BLaER1 treated with 17β-estradiol and CSF1 and Interleukin-3, amounts not matched to agents 10 nM and 100 nM (cell line): Measurements from ENCODE around the gene FBXW2.

Source experiments
- H3K27ac ChIP-seq, 11 experiments: shearing (Covaris generic); formaldehyde crosslinking; 2 replicates each; pipeline ENCODE4 v1.8.1; 2022
- H3K27me3 ChIP-seq, 11 experiments: shearing (Covaris generic); formaldehyde crosslinking; 2 replicates each; pipeline ENCODE4 v1.8.1; 2022
- H3K36me3 ChIP-seq, 11 experiments: shearing (Covaris generic); formaldehyde crosslinking; 2 replicates each; pipeline ENCODE4 v1.8.1; 2022
- H3K4me1 ChIP-seq, 10 experiments: shearing (Covaris generic); formaldehyde crosslinking; 2 replicates each; pipeline ENCODE4 v1.8.1; 2022
- H3K4me2 ChIP-seq, 11 experiments: shearing (Covaris generic); formaldehyde crosslinking; 2 replicates each; pipeline ENCODE4 v1.8.1; 2022
- H3K4me3 ChIP-seq, 10 experiments: shearing (Covaris generic); formaldehyde crosslinking; 2 replicates each; pipeline ENCODE4 v1.8.1; 2022
- H3K9ac ChIP-seq, 11 experiments: shearing (Covaris generic); formaldehyde crosslinking; 2 replicates each; pipeline ENCODE4 v1.8.1; 2022
- H3K9me3 ChIP-seq, 11 experiments: shearing (Covaris generic); formaldehyde crosslinking; replicated peaks in 1 of 11; 2 replicates each; pipeline ENCODE4 v1.8.1; 2022
- H4K20me1 ChIP-seq, 11 experiments: shearing (Covaris generic); formaldehyde crosslinking; 2 replicates each; pipeline ENCODE4 v1.8.1; 2022
- Cebpa-rat ChIP-seq, 11 experiments: shearing (Covaris generic); IDR thresholded peaks; 2 replicates each; pipeline ENCODE4 v1.8.1; 2022

The FBXW2 gene

DNA sequence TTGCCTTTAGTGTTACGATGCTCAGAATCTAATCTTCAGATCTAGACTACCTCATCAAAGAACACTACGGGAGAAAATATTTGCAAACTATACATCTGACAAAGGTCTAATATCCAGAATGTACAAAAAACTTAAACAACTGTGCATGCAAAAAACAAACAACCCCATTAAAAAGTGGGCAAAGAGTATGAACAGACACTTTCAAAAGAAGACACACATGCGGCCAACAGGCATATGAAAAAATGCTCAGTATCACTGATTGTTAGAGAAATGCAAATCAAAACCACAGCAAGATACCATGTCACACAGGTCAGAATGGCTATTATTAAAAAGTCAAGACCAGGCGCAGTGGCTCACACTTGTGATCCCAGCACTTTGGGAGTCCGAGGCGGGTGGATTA is 47.9 kb downstream of the FBXW2 start:
- peaks cover 5 to 14% (median 8%) of the 10 kb centered on the region in 11 experiments; a peak in 19 of 22 replicates for H3K9me3 ChIP-seq
- no peak overlapping the region for H3K4me3 ChIP-seq
- H3K4me2 ChIP-seq: no peak overlapping the region
- no peaks in the 10 kb centered on the region for H3K27me3 ChIP-seq
- peaks cover 0 to 5% (median 0%) of the 10 kb centered on the region in 11 experiments; a peak in 2 of 22 replicates for H3K36me3 ChIP-seq
- H3K4me1 ChIP-seq: peaks cover 0 to 11% (median 0%) of the 10 kb centered on the region in 10 experiments; a peak in 3 of 20 replicates
- no peaks in the 10 kb centered on the region for H4K20me1 ChIP-seq
- H3K27ac ChIP-seq: no peak overlapping the region
- no peak for TF ChIP-seq Cebpa-rat (IDR thresholded peaks at IDR 0.05)
- H3K9ac ChIP-seq: no peak overlapping the region

DNA sequence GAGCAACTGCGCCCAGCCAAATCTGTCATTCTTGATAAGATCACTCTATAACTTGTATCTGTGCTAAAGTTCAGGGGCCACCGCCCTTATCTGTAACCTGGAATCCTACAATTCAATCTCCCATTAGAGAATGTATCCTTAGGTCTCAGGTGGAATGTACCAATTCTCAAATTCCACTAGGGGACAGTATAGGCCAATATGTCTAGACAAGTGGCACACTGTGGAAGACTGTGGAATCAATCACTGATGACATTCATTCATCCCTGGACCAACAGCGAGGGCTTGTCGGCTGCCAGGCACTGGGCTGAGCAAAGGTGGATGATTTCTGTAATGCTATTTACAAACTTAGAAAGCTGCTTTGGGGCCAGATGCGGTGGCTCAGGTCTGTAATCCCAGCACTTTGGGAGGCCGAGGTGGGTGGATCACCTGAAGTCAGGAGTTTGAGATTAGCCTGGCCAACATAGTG is 50.2 kb downstream of the FBXW2 start:
- H3K27me3 ChIP-seq: no peaks in the 10 kb centered on the region
- no peak overlapping the region for H3K4me3 ChIP-seq
- H3K4me2 ChIP-seq: no peak overlapping the region
- H3K9ac ChIP-seq: no peak overlapping the region
- H3K4me1 ChIP-seq: peaks cover 0 to 18% (median 0%) of the 10 kb centered on the region in 10 experiments; a peak in 4 of 20 replicates
- TF ChIP-seq Cebpa-rat (IDR thresholded peaks at IDR 0.05): no peak
- H3K27ac ChIP-seq: no peak overlapping the region
- H3K36me3 ChIP-seq: peaks cover 0 to 5% (median 0%) of the 10 kb centered on the region in 11 experiments; a peak in 2 of 22 replicates
- H4K20me1 ChIP-seq: no peaks in the 10 kb centered on the region
- peaks cover 5 to 17% (median 9%) of the 10 kb centered on the region in 11 experiments; a peak in 19 of 22 replicates for H3K9me3 ChIP-seq

DNA sequence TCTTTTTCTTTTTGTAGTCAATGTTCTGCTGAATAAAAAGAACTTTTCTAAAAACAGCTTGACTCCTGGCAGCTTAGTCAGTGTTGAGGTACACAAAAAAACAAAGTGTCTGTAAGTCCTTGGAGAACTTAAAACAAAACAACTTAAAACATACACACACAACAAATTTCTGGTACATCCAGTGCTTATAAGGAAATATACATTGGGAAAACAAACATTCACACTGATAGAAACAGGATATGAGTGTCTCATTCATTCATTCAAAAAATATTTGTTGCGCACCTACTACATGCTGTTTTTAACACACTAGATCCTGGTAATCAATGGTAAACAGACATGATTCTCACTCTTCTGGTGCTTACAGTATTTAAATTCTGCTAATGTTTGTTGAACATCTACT is 51.5 kb downstream of the FBXW2 start:
- TF ChIP-seq Cebpa-rat (IDR thresholded peaks at IDR 0.05): no peak
- peaks cover 0 to 5% (median 0%) of the 10 kb centered on the region in 11 experiments; a peak in 2 of 22 replicates for H3K36me3 ChIP-seq
- H3K4me1 ChIP-seq: peaks cover 0 to 29% (median 0%) of the 10 kb centered on the region in 10 experiments; a peak in 5 of 20 replicates
- H4K20me1 ChIP-seq: no peaks in the 10 kb centered on the region
- H3K9ac ChIP-seq: no peak overlapping the region
- H3K4me3 ChIP-seq: no peak overlapping the region
- no peaks in the 10 kb centered on the region for H3K27me3 ChIP-seq
- H3K4me2 ChIP-seq: no peak overlapping the region
- no peak overlapping the region for H3K27ac ChIP-seq
- H3K9me3 ChIP-seq: peaks cover 5 to 17% (median 9%) of the 10 kb centered on the region in 11 experiments; a peak in 19 of 22 replicates

DNA sequence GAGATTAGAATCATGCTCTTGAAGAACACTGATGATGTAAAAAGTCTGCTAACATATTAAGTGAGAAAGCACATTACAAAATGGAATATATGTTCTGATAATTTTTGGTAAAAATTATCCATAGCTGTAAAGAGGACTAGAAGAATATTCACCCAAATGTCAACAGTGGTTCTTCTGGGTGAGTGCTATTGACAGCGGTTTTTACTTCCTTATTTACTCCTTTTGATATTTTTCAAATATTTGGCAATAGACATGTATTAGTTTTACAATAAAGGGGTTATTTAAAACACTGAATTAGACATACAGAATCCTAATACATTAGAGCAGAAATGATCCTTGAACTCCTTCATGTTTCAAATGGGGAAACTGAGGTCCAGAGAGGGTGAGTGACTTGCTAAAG is 52.0 kb downstream of the FBXW2 start:
- peaks cover 2 to 14% (median 6%) of the 10 kb centered on the region in 11 experiments; a peak in 19 of 22 replicates for H3K9me3 ChIP-seq
- no peak overlapping the region for H3K4me3 ChIP-seq
- H3K9ac ChIP-seq: no peak overlapping the region
- no peaks in the 10 kb centered on the region for H3K27me3 ChIP-seq
- H3K4me1 ChIP-seq: peaks cover 0 to 34% (median under 1%) of the 10 kb centered on the region in 10 experiments; a peak in 8 of 20 replicates
- H3K27ac ChIP-seq: no peak overlapping the region
- no peak for TF ChIP-seq Cebpa-rat (IDR thresholded peaks at IDR 0.05)
- H3K36me3 ChIP-seq: peaks cover 0 to 3% (median 0%) of the 10 kb centered on the region in 11 experiments; a peak in 2 of 22 replicates
- H4K20me1 ChIP-seq: no peaks in the 10 kb centered on the region
- no peak overlapping the region for H3K4me2 ChIP-seq

DNA sequence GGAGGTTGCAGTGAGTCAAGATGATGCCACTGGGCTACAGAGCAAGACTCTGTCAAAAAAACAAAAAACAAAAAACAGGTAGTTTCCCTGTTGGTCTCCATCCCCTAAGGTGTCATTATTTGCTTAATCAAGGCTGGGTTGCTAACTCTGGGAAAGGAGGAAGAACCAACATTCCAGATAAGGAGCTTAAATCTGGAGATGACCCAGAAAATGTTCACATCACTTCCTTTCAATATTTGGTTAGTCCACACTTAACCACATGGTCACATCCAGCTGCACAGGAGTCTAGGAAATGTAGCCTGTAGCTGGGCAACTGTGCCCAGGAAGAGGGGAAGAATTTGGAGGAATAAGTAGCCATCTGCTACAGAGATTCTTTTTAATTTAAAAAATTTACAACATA is 53.1 kb downstream of the FBXW2 start:
- H3K27ac ChIP-seq: no peak overlapping the region
- no peaks in the 10 kb centered on the region for H3K27me3 ChIP-seq
- peaks cover 0 to 7% (median 0%) of the 10 kb centered on the region in 11 experiments; a peak in 1 of 22 replicates for H3K9me3 ChIP-seq
- H3K4me1 ChIP-seq: peaks cover 2 to 44% (median 10%) of the 10 kb centered on the region in 10 experiments; a peak in 18 of 20 replicates
- no peaks in the 10 kb centered on the region for H4K20me1 ChIP-seq
- H3K4me2 ChIP-seq: no peak overlapping the region
- no peak overlapping the region for H3K9ac ChIP-seq
- H3K36me3 ChIP-seq: no peaks in the 10 kb centered on the region
- TF ChIP-seq Cebpa-rat (IDR thresholded peaks at IDR 0.05): no peak
- H3K4me3 ChIP-seq: no peak overlapping the region

DNA sequence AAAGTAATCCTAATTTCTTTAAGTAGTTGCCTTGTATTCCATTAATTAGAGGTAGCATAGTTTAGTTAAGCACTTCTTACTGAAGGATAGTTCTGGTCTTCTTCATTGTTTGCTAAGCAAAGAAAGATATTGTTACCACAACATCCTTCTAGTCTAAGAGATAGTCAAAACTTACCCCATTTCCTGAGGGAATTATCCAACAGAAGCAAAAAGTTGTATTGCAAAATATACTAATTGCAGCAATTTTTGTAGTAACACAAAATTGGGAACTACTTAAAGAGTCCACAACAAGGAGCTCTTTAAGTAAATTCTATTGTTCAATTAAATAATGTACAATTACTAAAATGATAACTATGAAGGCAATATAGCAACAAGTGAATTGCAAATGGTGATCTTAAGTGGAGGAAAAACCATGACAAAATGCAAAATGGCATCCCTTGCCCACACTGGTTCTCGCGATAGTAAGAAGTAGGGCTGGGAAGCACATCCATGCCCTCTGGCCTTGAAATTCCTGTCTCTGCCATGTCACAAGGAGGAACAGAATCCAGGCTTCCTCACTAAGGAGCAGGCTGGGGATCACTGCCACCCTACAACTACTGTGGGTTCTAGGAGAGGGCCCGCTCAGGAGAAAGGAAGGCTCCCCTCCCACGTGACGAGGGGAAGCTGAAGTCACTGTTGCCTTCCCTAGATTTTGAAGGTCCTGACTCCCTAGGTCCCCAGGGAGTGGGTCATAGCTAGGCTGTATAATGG is 55.6 kb downstream of the FBXW2 start:
- peaks cover 7 to 61% (median 18%) of the 10 kb centered on the region in 10 experiments; a peak in 18 of 20 replicates for H3K4me1 ChIP-seq
- H3K36me3 ChIP-seq: no peaks in the 10 kb centered on the region
- H3K27ac ChIP-seq: peak overlapping the region in 4 of 11 experiments; percentile 6 to 24 (median 16); a peak in 3 of 22 replicates
- no peak overlapping the region for H3K4me3 ChIP-seq
- no peak overlapping the region for H3K9ac ChIP-seq
- no peaks in the 10 kb centered on the region for H3K27me3 ChIP-seq
- peak overlapping the region in 2 of 11 experiments; percentile 12 to 43; a peak in 4 of 22 replicates for H3K4me2 ChIP-seq
- no peak for TF ChIP-seq Cebpa-rat (IDR thresholded peaks at IDR 0.05)
- H4K20me1 ChIP-seq: no peaks in the 10 kb centered on the region
- H3K9me3 ChIP-seq: peaks cover 0 to 7% (median 0%) of the 10 kb centered on the region in 11 experiments; a peak in 1 of 22 replicates

DNA sequence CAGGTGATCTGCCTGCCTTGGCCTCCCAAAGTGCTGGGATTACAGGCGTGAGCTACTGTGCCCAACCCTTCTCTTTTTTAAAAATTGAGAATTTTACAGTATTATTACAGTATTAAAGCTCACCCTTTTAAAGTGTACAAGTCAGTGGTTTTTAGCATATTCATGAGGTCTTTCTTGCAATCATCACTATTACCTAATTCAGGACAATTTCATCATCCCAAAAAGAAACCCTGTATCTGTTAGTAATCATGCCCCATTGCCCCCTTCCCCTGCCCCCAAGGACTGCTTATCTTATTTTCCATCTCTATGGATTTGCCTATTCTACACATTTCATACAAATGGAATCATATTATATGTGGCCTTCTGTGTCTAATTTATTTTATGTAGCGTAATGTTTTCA is 56.3 kb downstream of the FBXW2 start:
- Histone ChIP-seq H4K20me1 (no peaks in the 10 kb centered on the region), H3K4me3 (no peak overlapping the region), H3K36me3 (no peaks in the 10 kb centered on the region), H3K4me1 (peaks cover 7 to 61% (median 18%) of the 10 kb centered on the region in 10 experiments; a peak in 18 of 20 replicates), H3K9ac (no peak overlapping the region), H3K9me3 (peaks cover 0 to 7% (median 0%) of the 10 kb centered on the region in 11 experiments; a peak in 1 of 22 replicates), H3K27me3 (no peaks in the 10 kb centered on the region), H3K27ac (peak overlapping the region in 4 of 11 experiments; percentile 58 to 77 (median 68); a peak in 4 of 22 replicates), H3K4me2 (peak overlapping the region in 2 of 11 experiments; percentile 45 to 64; a peak in 3 of 22 replicates)
- no peak for TF ChIP-seq Cebpa-rat (IDR thresholded peaks at IDR 0.05)

DNA sequence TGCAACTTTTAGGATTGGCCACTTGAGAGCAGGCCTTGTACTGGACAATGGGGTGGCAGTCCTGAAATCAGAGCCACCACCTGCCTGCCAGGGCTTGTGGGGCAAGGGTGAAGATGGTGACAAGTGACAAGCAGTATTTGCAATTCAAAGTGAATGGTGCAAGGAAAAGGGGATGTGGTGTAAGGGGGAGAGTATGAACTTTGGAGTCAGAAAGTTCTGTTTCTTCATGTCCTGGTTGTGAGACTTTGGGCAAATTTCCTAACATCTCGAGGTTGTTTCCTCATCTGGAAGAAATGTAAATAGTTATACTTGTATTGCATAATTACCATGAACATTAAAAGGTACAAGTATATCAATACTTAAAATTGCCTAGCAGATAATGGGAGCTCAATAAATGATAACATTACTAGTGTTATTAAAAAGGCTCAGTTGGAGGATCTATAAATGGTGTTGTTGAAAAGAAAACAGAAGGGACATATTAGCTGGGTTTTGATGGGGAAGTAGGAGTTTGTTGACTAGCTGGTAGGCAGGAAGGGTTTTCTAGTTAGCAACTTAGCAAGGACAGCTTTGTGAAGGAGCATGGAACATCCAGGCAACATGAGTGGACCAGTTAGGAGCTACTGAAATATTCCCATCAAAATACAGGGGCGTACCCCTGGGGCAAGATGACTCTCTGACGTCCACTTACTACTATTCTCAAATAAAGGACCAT is 57.6 kb downstream of the FBXW2 start:
- Histone ChIP-seq H3K9ac (peak overlapping the region in 7 of 11 experiments; percentile 1 to 56 (median 33); a peak in 10 of 22 replicates), H3K4me1 (peaks cover 7 to 51% (median 18%) of the 10 kb centered on the region in 10 experiments; a peak in 18 of 20 replicates), H3K9me3 (peaks cover 0 to 7% (median 0%) of the 10 kb centered on the region in 11 experiments; a peak in 1 of 22 replicates), H3K36me3 (no peaks in the 10 kb centered on the region), H4K20me1 (no peaks in the 10 kb centered on the region), H3K27me3 (no peaks in the 10 kb centered on the region), H3K4me2 (peak overlapping the region; percentile 2 to 64 (median 36); a peak in 19 of 22 replicates), H3K4me3 (no peak overlapping the region), H3K27ac (peak overlapping the region; percentile 10 to 77 (median 58); a peak in 19 of 22 replicates)
- TF ChIP-seq Cebpa-rat (IDR thresholded peaks at IDR 0.05): peak in 9 of 11 experiments; percentile 10 to 90 (median 69); a peak in 11 of 22 replicates
